ENCODE results near the gene PLAGL2.
A peak's percentile ranks its signal among the peaks of the same experiment; 100 is the strongest.
"Not testable (repeated sequence)": the region's sequence is repeated elsewhere in the genome, so short reads cannot be mapped to it uniquely, and the experiment has no call there.

The PLAGL2 gene, protein sequence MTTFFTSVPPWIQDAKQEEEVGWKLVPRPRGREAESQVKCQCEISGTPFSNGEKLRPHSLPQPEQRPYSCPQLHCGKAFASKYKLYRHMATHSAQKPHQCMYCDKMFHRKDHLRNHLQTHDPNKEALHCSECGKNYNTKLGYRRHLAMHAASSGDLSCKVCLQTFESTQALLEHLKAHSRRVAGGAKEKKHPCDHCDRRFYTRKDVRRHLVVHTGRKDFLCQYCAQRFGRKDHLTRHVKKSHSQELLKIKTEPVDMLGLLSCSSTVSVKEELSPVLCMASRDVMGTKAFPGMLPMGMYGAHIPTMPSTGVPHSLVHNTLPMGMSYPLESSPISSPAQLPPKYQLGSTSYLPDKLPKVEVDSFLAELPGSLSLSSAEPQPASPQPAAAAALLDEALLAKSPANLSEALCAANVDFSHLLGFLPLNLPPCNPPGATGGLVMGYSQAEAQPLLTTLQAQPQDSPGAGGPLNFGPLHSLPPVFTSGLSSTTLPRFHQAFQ

DNA sequence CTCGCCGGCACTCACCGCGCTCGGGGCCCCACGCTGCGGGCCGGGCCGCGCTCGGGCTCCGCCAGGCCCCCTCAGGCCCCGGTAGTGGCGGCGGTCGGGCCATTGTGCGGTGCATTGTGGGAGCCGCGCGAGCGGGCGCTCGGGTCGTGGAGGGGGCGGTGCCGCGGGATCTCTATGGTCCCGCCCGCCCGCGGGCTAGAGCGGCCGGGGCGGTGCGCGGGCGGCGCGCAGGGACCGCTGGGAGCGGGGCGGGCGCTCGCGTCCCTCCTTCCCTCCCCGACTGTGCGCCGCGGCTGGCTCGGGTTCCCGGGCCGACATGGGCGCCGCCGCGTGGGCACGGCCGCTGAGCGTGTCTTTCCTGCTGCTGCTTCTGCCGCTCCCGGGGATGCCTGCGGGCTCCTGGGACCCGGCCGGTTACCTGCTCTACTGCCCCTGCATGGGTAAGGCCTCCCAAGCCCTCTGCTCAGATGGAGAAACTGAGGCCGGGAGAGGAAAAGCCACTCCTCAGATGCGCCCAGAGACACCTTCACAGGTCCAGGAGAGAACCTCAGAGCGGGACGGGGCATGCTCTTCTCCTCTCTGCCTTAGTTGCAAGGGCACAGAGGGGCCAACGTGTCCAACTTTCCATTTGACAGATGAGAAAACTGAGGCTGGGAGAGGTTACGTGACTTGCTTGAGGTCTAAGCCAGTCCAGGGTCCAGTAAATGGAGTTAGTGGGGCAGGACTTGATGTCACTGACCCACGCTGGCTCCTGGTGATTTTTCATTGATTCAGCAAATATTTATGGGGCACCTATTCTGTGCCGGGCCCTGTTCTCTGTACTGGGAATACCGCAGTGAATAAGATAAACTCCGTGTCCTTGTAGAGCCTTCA, at the start of gene PLAGL2, which contains the start of gene POFUT1:
Gene PLAGL2 (minus strand): TSS at position 118 of the 873 bp plus-strand sequence. CDS start 5,565 bp downstream, outside the sequence.
Gene POFUT1 (plus strand): TSS at position 255 of the 873 bp plus-strand sequence. CDS start 62 bp downstream, at position 317.
- DNase-seq (ENCODE audit: low spot score): peak; percentile 97

DNA sequence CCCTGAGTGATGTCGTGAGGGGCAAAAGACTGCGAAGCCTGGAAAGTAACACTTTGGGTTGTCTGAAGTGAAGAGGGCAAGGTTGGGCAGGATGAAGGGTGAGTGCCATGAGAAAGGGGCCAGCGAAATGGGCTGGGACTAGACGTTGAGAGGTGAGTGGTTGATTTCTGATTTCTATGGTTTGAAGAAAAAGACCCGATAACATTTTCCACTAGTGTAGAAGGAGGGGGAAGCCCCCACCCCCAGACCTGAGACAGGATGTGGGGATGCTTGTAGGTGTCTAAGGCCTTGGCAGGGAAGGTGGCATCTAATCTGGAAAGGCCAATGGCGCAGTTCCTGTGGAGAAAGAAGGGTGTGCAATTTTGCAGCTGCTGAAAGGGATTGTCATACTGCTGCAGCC, 44.6 kb upstream of the PLAGL2 start:
- DNase-seq (ENCODE audit: low spot score): no peak

DNA sequence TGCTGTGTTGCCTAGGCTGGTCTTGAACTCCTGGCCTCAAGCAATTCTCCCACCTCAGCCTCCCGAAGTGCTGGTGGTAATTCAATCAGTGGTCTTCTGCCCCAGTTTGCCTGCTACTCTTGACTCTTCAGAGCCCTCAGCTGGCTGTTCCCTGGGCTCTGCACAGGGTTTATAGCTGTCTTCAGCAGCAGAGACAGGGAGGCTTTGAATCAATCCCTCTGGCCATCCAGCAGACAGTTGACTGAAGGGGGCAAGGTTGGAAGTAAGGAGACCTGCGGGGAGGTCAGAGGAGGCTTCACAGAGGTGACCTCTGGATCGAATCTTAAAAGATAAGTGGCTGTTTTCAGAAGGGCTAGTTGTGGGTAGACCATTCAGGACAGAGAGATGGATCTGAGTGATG, 43.9 kb upstream of the PLAGL2 start:
- no peak for DNase-seq (ENCODE audit: low spot score)

DNA sequence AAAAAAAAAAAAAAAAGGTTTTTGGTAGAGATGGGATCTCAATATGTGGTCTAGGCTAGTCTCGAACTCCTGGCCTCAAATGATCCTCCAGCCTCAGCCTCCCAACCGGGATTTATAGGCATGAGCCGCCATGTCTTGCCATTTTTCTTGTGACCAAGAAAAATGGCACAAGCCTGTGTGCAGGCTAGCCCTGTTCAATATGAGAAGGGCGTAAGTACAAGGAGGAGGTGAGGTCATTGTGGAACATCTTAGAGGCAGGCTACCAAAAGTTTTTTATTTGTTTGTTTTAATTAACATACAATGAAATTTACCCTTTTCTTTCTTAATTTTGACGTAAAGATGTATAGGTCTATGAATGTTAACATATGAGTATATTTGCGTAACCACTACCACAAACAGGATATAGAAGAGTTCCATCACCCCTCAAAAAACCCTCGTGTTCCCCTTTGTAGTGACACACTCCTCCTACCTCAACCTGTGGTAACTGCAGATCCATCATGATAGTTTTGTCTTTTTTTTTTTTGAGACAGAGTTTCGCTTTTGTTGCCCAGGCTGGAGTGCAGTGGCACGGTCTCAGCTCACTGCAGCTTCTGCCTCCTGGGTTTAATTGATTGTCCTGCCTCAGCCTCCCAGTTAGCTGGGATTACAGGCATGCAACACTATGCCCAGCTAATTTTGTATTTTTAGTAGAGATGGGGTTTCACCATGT, 41.6 kb upstream of the PLAGL2 start:
- no peak for DNase-seq (ENCODE audit: low spot score)

DNA sequence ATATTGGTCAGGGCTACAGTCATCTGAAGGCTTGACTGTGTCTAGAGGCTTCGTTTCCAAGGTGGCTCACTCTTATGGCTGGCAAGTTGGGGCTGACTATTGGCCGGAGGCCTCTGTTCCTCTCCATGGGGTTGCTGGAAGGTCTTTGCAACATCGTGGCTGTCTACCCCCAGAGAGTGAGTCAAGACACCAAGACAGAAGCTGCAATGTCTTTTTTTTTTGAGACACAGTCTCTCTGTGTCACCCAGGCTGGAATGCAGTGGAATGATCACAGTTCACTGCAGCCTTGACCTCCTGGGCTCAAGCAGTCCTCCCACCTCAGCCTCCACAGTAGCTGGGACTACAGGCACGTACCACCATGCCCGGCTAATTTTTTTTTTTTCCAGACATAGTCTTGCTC, 40.5 kb upstream of the PLAGL2 start:
- no peak for DNase-seq (ENCODE audit: low spot score)

DNA sequence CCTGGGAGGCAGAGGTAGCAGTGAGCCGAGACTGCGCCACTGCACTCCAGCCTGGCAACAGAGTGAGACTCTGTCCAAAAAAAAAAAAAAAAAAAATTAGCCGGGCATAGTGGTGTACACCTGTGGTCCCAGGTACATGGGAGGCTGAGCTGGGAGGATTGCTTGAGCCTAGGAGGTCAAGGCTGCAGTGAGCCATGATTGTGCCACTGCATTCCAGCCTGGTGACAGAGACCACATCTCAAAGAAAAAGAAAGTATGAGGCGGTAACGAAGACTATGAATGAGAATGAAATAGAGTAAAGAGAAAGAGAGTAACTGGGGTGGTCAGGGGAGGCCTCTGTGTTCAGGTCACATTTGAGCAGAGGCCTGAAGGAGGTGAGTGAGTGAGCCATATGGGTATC, 38.7 kb upstream of the PLAGL2 start:
- not testable (repeated sequence) for DNase-seq (ENCODE audit: low spot score)

DNA sequence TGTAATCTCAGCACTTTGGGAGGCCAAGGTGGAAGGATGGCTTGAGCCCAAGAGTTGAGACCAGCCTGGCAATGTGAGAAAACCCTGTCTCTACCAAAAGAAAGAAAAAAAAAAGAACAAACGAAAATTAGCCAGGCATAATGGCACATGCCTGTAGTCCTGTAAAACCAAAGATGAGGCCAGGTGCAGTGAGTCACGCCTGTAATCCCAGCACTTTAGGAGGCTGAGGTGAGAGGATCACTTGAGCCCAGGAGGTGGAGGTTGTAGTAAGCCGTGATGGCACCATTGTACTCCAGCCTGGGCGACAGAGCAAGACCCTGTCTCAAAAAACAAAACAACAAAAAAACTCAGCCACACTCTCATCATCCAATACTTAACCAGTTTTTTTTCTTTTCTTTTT, 37.4 kb upstream of the PLAGL2 start:
- no peak for DNase-seq (ENCODE audit: low spot score)

DNA sequence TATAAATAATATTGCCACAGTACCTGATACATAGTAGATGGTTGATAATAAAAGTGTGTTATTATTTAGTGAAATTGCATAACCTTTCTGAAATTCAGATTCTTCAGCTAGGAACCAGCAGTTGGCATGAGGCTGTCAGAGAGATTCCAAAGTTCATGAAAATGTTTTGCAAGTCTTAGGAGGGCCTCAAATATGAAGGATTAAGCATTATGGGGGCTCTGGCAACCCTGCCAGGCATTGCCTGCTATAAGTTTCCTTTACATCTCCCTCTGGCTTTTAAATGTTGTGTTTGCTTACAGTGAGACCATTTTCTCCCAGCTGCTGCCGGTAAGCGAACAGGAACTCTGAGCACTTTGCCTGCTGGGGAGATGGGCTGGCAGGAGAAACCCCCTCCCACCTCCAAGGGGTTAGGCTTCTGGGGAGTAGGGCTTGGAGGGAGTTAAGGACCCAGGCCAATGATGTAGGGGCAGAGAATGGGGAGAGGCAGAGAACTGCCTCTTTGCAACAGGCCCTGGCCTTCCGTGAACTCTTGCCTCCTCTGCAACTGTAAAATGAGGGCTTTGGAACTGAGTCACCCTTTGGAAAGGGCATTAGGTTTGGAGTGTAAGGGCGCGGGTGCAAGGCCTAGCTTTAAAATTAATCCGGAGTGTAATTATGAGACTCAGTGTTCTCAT, 36.7 kb upstream of the PLAGL2 start:
- no peak for DNase-seq (ENCODE audit: low spot score)

DNA sequence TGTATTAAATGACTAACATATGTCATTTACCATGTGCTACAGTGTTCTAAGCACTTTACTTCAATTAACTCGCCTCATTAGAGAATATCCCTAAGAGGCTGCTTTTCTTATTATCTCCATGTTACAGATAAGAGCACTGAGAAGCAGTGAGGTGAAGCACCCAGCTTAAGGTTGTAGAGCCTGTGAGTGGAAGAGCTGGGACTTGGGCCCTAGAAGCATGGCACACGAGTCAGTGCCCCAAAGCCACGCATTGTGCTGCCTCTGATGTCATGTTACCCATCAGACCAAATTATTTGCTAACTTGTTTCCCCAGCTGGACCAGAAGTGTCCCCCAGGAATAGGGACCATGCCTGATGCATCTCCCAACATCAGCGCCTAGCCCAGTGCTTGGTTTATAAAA, 34.3 kb upstream of the PLAGL2 start:
- no peak for DNase-seq (ENCODE audit: low spot score)

DNA sequence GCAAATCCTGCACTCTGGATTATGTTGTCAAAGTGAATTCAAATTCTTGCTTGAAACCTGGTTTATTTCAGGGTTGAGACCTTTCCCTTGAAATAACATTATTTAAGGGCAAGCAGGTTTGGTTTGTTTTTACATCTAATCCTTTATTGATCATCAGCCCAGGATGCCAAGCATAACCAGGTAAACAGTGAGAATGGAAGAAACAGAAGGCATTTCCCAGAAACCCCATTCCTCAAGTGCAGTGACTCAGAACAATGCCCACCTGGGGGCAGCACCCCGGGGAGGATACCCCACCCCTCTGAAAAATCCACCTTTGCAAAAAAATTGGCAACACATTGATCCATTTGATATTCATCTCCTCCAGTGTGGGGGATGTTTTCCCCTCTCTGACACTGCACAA, 32.7 kb upstream of the PLAGL2 start:
- no peak for DNase-seq (ENCODE audit: low spot score)

DNA sequence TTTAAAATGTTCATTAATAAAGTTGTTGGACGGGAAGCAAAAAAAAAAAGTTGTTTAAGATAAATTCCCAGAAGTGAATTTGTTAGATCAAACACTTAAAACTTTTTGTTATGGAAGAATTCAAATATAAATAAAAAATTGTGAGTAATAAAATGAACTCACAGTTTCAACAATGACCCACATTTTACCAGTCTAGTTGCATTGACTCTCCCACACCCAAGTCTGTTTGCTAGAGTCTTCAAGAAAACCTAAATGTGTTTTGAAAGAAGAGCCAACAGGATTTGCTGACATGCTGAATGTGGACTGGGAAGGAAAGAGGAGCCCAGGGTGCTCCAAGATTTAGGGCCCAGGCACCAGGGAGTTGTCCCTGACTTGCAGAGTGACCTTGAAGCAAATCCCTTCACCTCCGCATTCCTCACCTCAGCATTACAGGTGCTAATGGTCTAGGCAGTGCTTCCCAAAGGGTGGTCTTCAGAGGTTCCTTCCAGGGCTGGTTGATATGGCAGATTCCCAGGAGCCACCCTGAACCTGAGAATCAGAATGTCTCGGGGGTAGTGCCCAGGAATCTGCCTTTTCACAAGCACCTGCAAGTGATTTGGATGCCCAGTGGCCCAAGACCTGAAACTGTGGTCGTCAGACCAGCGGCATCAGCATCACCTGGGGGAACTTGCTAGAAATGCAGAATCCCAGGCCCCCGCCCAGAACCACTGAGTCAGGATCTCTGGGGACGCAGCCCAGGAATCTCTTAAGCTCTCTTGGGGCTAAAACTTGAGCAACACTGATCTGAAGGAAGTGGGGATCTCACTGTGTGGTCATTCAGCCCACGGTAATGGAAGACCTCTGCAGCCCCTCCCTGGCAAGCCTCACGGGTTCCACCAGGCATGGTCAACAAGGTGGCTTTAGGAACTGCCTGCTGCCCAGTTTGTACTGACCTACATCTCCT, 31.2 kb upstream of the PLAGL2 start:
- DNase-seq (ENCODE audit: low spot score): no peak

DNA sequence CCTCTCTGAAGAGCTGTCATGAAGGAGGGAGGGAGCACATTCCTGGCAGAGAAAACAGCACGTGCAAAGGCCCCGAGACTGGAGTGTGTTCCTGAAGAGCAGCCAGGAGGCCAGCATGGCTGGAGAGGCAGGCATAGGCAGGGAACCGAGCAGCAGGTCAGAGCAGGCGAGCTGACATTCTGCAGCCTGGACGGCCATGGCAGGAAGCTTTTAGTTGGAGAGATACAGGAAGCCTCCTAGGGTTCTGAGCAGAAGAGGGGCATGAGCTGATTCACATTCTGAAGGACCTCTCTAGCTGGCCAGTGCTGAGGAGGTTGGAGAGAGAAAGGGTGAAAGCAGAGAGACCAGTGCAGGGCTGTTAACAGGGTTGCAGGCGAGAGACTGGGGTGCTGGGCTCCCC, 29.9 kb upstream of the PLAGL2 start:
- no peak for DNase-seq (ENCODE audit: low spot score)

DNA sequence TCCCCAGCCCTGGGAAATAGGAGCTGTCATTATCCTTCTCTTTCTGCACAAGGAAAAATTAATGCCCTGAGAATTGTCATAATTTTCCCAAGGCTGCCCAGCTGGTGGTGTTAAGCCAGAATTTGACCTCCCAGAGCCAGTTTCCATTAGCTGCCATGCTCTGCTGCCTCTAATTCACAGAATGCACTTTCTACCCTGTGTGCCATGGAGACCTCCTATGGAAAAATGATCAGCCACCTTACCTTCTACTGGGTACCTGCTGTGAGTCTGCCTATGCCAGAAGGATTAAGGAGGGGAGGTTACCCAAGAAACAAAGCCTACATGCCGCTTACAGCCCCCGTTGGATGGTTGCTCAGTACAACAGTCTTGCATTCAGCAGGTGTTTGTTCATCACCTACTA, 29.3 kb upstream of the PLAGL2 start:
- no peak for DNase-seq (ENCODE audit: low spot score)

DNA sequence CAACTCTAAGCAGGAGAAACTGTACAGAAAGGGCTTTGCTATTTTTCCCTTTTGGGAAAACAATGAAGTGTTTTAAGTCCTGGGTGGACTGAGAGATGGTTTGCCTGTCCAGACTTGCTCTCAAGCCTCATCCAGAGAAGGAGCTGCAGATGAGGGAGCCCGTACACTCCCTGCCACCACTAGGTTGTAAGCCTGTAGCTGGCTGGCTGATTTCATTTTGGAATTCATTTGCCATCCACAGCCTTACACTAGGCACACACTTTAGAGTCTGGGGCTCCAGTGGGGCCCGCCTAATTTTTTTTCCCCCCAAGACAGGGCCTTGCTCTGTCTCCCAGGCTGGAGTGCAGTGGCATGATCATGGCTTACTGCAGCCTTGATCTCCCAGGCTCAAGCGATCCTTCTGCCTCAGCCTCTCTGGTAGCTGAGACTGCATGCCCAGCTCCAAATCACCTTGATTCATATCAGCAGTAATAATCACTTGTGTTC, 28.5 kb upstream of the PLAGL2 start:
- no peak for DNase-seq (ENCODE audit: low spot score)

DNA sequence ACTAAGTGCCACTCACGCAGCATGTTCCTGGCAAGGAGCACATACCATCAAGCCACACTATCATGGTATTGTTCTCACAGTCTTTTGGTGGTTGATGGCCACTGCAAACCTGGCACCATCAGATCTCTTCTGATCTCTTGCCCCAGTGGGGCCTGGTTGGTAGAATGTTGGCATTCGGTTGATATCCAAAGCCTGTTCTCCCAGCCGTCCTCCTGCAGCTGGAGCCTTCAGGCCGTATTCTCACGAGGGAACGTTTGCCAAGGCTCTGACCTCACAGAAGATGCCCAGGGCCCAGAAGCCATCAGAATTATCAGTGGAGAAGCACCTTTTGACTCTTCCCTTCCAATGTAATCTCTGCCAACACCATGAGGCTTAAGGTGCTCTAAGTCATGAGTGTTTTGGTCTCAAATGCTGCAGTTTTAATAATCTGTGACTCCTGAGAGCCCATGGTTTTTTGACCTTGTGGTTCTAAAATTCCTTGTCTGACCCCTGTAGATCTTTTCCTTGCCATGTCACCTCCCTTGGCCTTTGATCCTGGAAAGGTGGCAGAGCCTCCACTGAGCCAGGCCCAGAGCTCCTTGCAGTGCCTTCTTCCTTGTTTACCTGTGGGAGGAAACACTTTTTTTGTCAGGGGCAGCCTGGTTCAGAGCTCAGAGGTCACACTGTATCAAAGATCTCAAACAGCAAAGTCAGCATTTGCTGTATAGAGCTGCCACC, 27.9 kb upstream of the PLAGL2 start:
- DNase-seq (ENCODE audit: low spot score): no peak

DNA sequence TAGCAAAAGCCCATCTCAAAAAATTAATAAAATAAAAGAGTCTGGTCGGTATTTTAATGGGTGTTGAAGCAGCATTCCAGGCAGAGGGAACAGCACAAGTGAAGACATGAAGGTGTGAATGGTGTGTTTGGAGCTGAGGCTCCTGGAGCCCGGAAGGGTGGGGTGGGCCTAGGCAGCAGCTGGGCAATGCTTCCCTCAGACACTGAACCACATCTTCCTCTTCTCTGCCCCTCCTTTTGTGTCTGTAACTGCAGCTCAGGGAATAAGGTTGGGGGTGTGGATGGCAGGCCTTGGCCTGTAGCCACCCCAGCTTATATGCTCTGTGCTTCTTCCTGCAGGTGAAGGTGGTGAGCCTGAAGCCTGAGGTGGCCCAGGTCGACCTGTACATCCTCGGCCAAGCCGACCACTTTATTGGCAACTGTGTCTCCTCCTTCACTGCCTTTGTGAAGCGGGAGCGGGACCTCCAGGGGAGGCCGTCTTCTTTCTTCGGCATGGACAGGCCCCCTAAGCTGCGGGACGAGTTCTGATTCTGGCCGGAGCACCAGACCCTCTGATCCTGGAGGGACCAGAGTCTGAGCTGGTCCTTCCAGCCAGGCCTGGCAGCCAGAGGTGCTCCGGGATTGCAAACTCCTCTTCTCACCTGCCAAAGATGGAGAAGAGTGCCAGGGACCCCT, 26.7 kb upstream of the PLAGL2 start:
- no peak for DNase-seq (ENCODE audit: low spot score)

DNA sequence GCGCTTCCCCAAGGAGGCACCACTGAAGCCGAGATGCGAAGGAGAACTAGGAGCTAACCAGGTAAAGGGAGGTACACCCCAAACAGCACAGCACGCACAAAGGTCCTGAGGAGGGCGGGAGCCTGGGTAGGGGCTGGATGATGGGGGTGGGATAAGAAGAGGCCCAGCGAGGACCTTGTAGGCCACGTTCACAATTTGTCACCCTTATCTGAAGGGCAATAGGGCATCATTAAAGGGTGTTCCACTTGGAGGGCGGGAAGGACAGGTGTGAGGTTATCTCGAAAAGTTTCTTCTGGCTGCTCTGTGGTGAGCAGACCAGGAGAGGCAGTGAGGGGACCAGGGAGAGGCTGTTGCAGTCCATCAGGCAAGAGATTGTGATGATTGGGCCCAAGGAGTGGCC, 25.7 kb upstream of the PLAGL2 start:
- no peak for DNase-seq (ENCODE audit: low spot score)

DNA sequence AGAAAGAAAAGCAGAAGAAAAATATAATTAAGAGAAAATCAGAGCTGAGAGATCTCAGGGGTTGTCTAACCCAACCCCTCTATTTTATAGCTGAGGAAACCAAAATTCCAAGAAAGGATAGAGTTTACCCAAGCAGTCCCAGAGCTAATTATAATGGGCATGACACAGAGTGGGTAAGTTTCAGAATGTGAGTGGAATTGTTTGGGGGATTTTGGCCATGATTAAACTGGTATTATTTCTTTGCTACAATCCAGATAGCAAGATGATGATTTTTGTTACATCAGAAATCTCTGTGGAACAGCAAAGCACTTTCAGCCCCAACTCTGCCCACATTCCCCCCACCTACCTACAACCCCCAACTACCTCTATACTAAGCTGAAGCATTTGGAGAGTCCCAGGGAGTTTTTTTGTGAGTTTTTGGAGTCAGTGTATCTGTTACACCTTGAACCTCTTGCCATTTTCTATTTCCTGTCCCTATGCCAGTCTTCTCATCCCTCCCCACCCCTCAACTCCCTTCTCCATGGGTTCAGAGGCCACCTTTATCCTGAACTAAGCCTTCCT, 24.9 kb upstream of the PLAGL2 start:
- DNase-seq (ENCODE audit: low spot score): no peak

DNA sequence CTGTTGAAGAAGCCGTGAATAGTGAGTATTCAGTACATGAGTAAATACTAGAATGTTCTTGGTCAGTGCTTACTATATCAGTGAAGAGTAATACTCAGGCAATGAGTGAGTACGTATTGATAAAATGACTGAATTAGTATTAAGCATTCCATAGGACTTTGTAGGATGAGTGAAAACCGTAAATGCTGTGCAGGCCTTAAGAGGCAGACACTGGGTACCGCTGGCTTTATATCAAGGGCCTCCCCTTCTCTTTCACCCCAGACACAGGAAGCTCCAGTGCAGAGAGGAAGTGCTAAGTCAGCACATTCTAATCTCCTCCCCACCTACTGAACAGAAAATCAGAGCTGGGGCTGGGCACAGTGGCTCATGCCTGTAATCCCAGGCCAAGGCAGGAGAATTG, 24.3 kb upstream of the PLAGL2 start:
- no peak for DNase-seq (ENCODE audit: low spot score)

Data from hepatic stellate cell (primary cell).